ENCODE data around the gene TYW1B. TPM values are rescaled to one million over a fixed set of nuclear protein-coding genes. Genes with fewer than 3 reads are reported as not detected.
"Not testable (repeated sequence)": the region's sequence is repeated elsewhere in the genome, so short reads cannot be mapped to it uniquely, and the experiment has no call there.

TYW1B gene
- polyA plus RNA-seq, 3 donors = 0.17 to 2.9 (median 0.31) TPM

- H3K9me3 ChIP-seq (replicated peaks in 1 of 2; ENCODE audit: control insufficient read depth in 1 of 2, insufficient read depth in 1 of 2, low read length in 2 of 2); H4K20me1 ChIP-seq (ENCODE audit: insufficient read depth, low read length); H3K27ac Mint-ChIP-seq; H3K4me1 Mint-ChIP-seq; H3K4me1 ChIP-seq (ENCODE audit: control insufficient read depth in 1 of 2, insufficient read depth in 2 of 2, low read length in 2 of 2); H3K36me3 ChIP-seq (replicated peaks in 1 of 2; ENCODE audit: control insufficient read depth in 1 of 2, insufficient read depth in 2 of 2, low read length in 2 of 2); H3K27ac ChIP-seq (ENCODE audit: low read depth in 1 of 2, low read length in 2 of 2); H3K4me3 Mint-ChIP-seq; DNase-seq; H3K4me3 ChIP-seq (replicated peaks in 1 of 3; ENCODE audit: low read depth in 2 of 3, low read length in 3 of 3); H3K9me3 Mint-ChIP-seq; H3K36me3 Mint-ChIP-seq; H3K4me2 ChIP-seq (replicated peaks; ENCODE audit: extremely low read depth, low read length, poor library complexity, severe bottlenecking); H3K27me3 Mint-ChIP-seq (ENCODE audit: low read depth in 3 of 3); H2AFZ ChIP-seq (ENCODE audit: insufficient read depth, low read depth, low read length, poor library complexity, severe bottlenecking); H3K79me2 ChIP-seq (ENCODE audit: insufficient read depth, low read length); H3K27me3 ChIP-seq (ENCODE audit: control insufficient read depth in 2 of 2, insufficient read depth in 2 of 2, low read length in 2 of 2); intact Hi-C loops (cut with micrococcal nuclease); H3K9ac ChIP-seq (ENCODE audit: insufficient read depth, low read length, poor library complexity, severe bottlenecking): not testable (repeated sequence)
- WGBS (ENCODE audit: insufficient coverage) = no CpG with 5 or more reads among the region's 3 CpGs
Observed at GRCh38 chr7:72531048-72531447, 297.0 kb downstream of the TYW1B start.

Small RNA genes lying within 50 kb of the gene (small RNA-seq; reads per million reads assigned to genes)
- gene AC211469.2 (ENCODE audit: insufficient read length, low read depth) = not detected
- gene MIR4650-2 (ENCODE audit: insufficient read length, low read depth) = not detected
- not detected for gene RN7SL377P (ENCODE audit: insufficient read length, low read depth)
- not detected for gene RN7SL625P (ENCODE audit: insufficient read length, low read depth)

Other genes starting within 250 kb of the TYW1B start
- 10 to 100 TPM in 1 of 3 donors, 1 to 10 TPM in 2; 3.4 to 18.8 (median 5.1) TPM for gene POM121, start 96.9 kb upstream of the TYW1B start, polyA plus RNA-seq
- under 1 TPM in 1 of 3 donors, not detected in 2; 0.08 TPM for gene TRIM74, start 141.3 kb upstream of the TYW1B start, polyA plus RNA-seq
- not detected for gene SPDYE8, start 201.6 kb upstream of the TYW1B start, polyA plus RNA-seq
- not detected for gene SPDYE11, start 229.7 kb upstream of the TYW1B start, polyA plus RNA-seq